ENCODE data around the gene SLAMF6.
"Not testable (repeated sequence)": the region's sequence is repeated elsewhere in the genome, so short reads cannot be mapped to it uniquely, and the experiment has no call there.

SLAMF6 gene

DNA sequence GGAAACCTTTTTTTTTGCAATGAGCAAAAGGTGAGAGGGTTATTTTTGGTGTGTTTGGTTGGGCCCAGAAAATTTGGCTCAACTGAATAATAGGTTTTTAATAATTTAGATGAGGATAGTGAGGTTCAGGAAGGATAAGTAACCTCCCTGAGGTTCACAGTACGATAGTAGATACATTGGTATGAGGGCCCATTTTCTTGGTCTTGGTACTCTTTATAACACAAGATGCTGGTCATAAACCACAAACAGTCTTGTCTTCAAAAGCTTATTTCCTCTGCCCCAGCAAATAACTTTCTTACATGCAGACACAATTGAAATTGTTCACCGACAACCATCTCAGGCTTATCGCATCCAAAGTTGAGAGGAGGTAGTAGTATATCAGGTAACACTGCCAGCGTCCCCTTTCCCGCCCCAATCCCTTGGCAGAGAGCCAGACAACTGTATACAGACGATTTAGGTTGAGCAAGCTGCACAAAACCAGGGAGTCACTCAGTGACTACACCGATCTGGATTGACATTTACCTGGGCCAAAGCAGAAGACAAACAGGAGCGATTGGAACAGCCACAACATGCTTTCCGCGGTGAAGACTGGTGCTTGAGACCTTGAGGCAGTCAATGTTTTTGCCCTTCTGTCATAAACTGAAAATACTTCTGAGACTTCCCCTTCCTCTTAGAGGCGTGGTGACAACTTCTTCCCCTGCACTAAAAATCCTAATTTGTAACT lies at the start of gene SLAMF6:
Gene SLAMF6 (minus strand): TSS at position 634 of the 724 bp plus-strand sequence. CDS start 63 bp downstream, at position 571.
- no peak for DNase-seq

DNA sequence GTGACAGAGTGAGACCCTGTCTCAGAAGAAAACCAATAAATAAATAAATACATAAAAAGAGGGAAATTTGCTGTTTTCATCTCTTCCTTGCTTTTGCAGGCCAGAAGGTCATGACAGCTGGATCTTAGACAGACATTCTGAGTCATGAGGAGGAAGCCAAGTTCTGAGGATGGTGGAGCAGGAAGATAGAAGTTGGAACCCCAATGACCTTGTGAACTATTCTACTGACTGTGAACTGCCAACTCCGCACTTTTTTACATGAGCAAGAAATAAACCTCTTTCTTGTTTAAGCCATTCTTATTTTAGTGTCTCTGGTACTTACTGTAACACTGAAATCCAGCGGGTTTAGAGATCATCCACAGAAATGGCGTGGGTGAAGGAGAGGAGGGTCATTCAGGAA lies 47.8 kb upstream of the SLAMF6 start:
- DNase-seq, result no peak

DNA sequence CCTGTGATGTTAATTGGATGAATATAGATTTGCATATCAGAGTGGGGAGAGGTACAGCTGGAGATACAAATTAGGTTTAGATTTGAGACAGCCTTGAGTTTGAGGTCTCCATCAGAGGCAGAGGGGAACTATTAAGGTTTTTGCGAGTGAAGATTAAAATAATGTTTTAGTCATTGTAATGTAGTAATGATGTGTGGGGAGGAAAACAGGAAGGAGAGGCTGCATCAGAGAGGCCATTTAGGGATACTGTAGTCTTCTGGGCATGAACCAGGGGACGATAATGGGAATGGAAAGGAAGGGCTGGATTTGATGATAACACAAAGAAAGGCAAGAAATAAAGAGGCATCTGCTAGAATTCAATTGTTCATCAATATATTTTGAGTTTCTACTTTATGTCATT lies 46.8 kb upstream of the SLAMF6 start:
- no peak for DNase-seq

DNA sequence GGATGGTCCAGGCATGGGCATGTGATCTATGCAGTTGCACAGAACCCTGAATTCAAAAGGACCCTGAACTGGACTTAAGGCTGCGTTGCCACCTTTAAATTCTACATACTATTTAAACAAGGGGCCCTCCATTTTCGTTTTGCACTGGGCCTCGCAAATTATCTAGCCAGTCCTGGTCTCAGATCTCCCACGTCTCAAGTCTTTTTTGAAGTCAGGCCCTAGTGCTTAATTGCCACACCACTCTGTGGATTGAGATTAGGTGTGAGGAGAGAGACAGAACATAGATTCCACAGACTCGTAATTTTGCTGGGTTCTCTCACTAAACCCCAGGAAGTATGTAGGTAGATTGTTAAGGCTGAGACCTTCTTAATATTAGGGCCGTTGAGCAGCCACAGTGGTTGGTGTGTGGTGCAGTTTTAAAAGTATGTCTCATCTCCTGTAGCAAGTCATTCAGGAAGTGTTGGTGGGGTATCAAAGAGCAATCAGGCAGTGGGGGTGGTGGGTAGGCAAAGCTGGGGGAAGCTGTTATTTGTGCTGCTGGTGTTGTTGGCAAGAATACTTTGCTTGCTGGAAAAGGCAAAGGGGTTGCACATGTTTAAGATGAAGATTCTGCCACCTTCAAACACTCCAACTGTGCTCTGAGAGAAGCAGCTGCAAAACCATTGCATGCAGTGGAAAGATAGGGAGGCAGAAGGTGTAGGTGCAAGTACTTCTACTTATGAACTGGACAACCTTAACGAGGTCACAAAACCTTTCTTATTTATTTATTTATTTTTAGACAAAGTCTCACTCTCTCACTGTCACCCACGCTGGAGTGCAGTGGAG lies 45.0 kb upstream of the SLAMF6 start:
- no peak for DNase-seq

GRCh38 chr1:160567341-160567740 lies 44.3 kb upstream of the SLAMF6 start:
- no peak for DNase-seq

DNA sequence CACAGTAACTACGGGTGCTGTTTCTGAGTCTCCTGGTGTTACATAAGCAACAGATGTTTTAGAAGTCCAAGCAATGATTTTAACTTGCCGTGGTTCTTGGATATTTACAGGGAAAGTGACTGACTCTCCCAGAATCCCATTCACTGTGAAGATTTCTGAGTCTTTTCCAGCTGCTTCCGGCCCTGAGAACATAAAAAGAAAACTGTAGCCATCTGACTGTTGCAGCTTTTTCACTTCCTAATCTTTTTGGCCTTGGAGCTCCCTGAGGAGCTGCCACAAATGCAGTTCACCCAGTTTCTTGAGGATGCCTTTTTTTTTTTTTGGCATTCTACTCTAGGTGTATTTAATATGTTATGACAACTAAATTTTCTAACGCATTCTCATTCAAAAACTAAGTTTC lies 42.5 kb upstream of the SLAMF6 start:
- DNase-seq, result no peak

DNA sequence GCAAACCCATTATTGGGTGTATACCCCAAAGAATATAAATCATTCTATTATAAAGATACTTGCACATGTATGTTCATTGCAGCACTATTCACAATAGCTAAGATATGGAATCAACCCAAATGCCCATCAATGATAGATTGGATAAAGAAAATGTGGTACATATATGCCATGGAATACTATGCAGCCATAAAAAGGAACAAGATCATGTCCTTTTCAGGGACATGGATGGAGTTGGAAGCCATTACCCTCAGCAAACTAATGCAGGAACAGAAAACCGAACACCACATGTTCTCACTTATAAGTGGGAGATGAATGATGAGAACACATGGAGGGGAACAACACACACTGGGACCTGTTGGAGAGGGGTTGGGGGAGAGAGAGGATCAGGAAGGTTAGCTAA lies 40.2 kb upstream of the SLAMF6 start:
- DNase-seq, result not testable (repeated sequence)

GRCh38 chr1:160562745-160563144 lies 39.7 kb upstream of the SLAMF6 start:
- not testable (repeated sequence) for DNase-seq

GRCh38 chr1:160560806-160561205 lies 37.8 kb upstream of the SLAMF6 start:
- DNase-seq, result no peak

- no peak for DNase-seq
Observed at GRCh38 chr1:160560045-160560705, 37.1 kb upstream of the SLAMF6 start.

DNA sequence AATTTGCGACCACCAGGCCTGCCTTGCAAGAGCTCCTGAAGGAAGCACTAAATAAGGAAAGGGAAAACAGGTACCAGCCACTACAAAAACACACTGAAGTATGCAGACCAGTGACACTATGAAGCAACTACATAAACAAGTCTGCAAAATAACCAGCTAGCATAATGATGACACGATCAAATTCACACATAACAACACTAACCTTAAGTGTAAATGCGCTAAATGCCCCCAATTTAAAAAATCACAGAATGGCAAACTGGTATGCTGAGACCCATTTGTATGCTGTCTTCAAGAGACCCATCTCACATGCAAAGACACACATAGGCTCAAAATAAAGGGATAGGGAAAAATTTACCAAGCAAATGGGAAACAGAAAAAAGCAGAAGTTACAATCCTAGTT lies 36.4 kb upstream of the SLAMF6 start:
- DNase-seq, result not testable (repeated sequence)

GRCh38 chr1:160558660-160559380 lies 35.8 kb upstream of the SLAMF6 start:
- DNase-seq, result no peak

- DNase-seq, result no peak
Observed at GRCh38 chr1:160553778-160554177, 30.7 kb upstream of the SLAMF6 start.

GRCh38 chr1:160552425-160552824 lies 29.4 kb upstream of the SLAMF6 start:
- DNase-seq, result no peak

GRCh38 chr1:160550572-160551034 lies 27.5 kb upstream of the SLAMF6 start:
- no peak for DNase-seq

GRCh38 chr1:160549665-160550006 lies 26.6 kb upstream of the SLAMF6 start:
- DNase-seq, result no peak

- no peak for DNase-seq
Observed at GRCh38 chr1:160548960-160549664, 26.1 kb upstream of the SLAMF6 start.

DNA sequence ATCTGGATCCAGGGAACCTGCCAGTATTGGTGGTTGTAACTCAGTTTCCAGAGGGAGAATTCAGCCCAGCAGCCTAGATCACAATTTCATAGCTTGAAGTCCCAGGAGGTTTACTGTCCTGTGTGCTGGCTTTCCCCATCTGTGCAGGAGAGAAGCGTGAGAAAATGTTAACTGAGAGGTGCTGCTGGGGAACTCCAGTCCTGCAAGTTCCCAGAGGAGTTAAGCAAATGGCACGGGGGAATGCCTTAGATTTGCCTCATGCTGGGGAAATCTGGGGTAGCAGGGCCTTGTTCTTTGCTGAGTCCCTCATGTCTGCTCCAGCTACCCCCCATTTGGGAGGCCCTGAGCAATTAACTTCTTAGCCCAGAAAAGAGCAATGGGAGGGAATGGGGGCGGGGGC lies 25.1 kb upstream of the SLAMF6 start:
- DNase-seq, result no peak

DNA sequence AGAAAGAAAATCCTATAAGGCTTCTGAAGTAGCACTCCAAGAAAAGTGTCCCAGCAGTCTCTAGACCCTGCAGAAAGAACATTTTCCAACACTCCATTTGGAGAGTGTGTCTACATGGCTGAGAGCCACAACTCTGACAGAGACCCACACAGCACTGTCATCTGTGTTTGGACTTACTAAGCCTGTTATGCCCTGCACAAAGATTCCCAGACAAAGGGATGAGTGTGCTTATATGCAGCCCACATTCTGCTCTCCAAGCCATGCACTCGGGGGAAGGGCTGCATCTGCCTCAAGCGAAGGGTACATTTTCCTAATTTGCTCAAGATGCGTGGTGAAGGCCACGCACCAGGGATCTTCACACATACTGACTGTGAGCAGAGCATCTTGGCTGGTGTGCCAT lies 24.4 kb upstream of the SLAMF6 start:
- no peak for DNase-seq

- DNase-seq, result no peak
Observed at GRCh38 chr1:160546942-160547341, 23.9 kb upstream of the SLAMF6 start.

- no peak for DNase-seq
Observed at GRCh38 chr1:160544647-160545046, 21.6 kb upstream of the SLAMF6 start.

- DNase-seq, result no peak
Observed at GRCh38 chr1:160542303-160542945, 19.4 kb upstream of the SLAMF6 start.
